HepG2 (cell line): ENCODE data around the gene ZFP36L2. TPM values are rescaled to one million over a fixed set of nuclear protein-coding genes. Genes with fewer than 3 reads are reported as not detected.

ENCODE experiments used
- ARNT2 ChIP-seq: sonication (generic); formaldehyde crosslinking; IDR thresholded peaks from 2 replicates; pipeline ENCODE4 v1.8.0; 2022; ENCODE audit warnings: mild to moderate bottlenecking, low read depth, missing genetic modification reagents, moderate library complexity
- BCL6 ChIP-seq: IDR thresholded peaks from 2 replicates; pipeline ENCODE4 v1.6.1; 2016; ENCODE audit warnings: missing genetic modification reagents, missing compliant biosample characterization
- CREB3 ChIP-seq: sonication (generic); formaldehyde crosslinking; IDR thresholded peaks from 2 replicates; pipeline ENCODE4 v1.5.0; 2020; ENCODE audit warnings: missing genetic modification reagents
- DMAP1 ChIP-seq: IDR thresholded peaks from 2 replicates; pipeline ENCODE4 v1.6.1; 2016
- ETV5 ChIP-seq: IDR thresholded peaks from 2 replicates; pipeline ENCODE4 v1.6.1; 2018; ENCODE audit warnings: missing biosample characterization, missing genetic modification reagents, inconsistent platforms, borderline replicate concordance
- HES4 ChIP-seq: sonication (generic); formaldehyde crosslinking; IDR thresholded peaks from 2 replicates; pipeline ENCODE4 v1.9.0; 2021; ENCODE audit warnings: mild to moderate bottlenecking, missing genetic modification reagents, borderline replicate concordance
- HNF4A ChIP-seq: sonication (generic); formaldehyde crosslinking; IDR thresholded peaks from 2 replicates; pipeline ENCODE4 v1.4.0; 2020; ENCODE audit warnings: missing genetic modification reagents
- HOXA9 ChIP-seq: sonication (generic); formaldehyde crosslinking; IDR thresholded peaks from 2 replicates; pipeline ENCODE4 v1.8.1; 2022; ENCODE audit warnings: missing genetic modification reagents, mild to moderate bottlenecking, moderate library complexity, borderline replicate concordance
- MBD4 ChIP-seq: IDR thresholded peaks from 2 replicates; pipeline ENCODE4 v1.6.1; 2012; ENCODE audit warnings: low read length, inconsistent platforms, borderline replicate concordance
- PAX8 ChIP-seq: sonication (generic); formaldehyde crosslinking; IDR thresholded peaks from 2 replicates; pipeline ENCODE4 v1.8.0; 2022; ENCODE audit warnings: mild to moderate bottlenecking, missing genetic modification reagents, borderline replicate concordance
- RARA ChIP-seq: IDR thresholded peaks from 2 replicates; pipeline ENCODE4 v1.6.1; 2016; ENCODE audit warnings: missing genetic modification reagents, missing compliant biosample characterization
- SETDB1 ChIP-seq: sonication (generic); formaldehyde crosslinking; IDR thresholded peaks from 2 replicates; pipeline ENCODE4 v1.5.1; 2020; ENCODE audit warnings: missing genetic modification reagents, mild to moderate bottlenecking, borderline replicate concordance
- TGIF2 ChIP-seq: IDR thresholded peaks from 2 replicates; pipeline ENCODE4 v1.6.1; 2016; ENCODE audit warnings: control low read depth, missing compliant biosample characterization
- TRIM22 ChIP-seq: fragments of 450-650 bp; IDR thresholded peaks from 2 replicates; pipeline ENCODE4 v1.6.1; 2017
- XRCC5 ChIP-seq: fragments of 200-400 bp; formaldehyde crosslinking; optimal IDR thresholded peaks from 2 replicates; pipeline ENCODE3; 2017; ENCODE audit warnings: mild to moderate bottlenecking, low read length
- ZBTB3 ChIP-seq: sonication (generic); formaldehyde crosslinking; IDR thresholded peaks from 2 replicates; pipeline ENCODE4 v1.4.0; 2020; ENCODE audit warnings: low read depth, mild to moderate bottlenecking, moderate library complexity, missing genetic modification reagents, borderline replicate concordance
- ZNF121 ChIP-seq: sonication (generic); formaldehyde crosslinking; IDR thresholded peaks from 2 replicates; pipeline ENCODE4 v1.5.0; 2020; ENCODE audit warnings: mild to moderate bottlenecking, missing genetic modification reagents
- ZNF180 ChIP-seq: sonication (generic); formaldehyde crosslinking; IDR thresholded peaks from 2 replicates; pipeline ENCODE4 v1.4.0; 2020; ENCODE audit warnings: low read depth, missing genetic modification reagents, borderline replicate concordance
- ZNF678 ChIP-seq: sonication (generic); formaldehyde crosslinking; IDR thresholded peaks from 2 replicates; pipeline ENCODE4 v1.4.0; 2020; ENCODE audit warnings: mild to moderate bottlenecking, missing genetic modification reagents
- ZNF766 ChIP-seq: sonication (generic); formaldehyde crosslinking; IDR thresholded peaks from 2 replicates; pipeline ENCODE4 v1.5.0; 2020; ENCODE audit warnings: missing genetic modification reagents, borderline replicate concordance
- polyA plus RNA-seq, 8 experiments: library from polyadenylated mRNA; depleted of rRNA in 3 of 8; stranded (reverse) in 7 of 8; unstranded in 1 of 8; fragments of >200 nt; fragmentation: Illumina TruSeq in 4 of 8; extraction: Trizol in 4 of 8; gene quantifications; 2 replicates each; pipeline versions ENCODE4 v1.2.1 to v1.2.3, GENCODE V29; 2011 to 2016; ENCODE audit warnings: low read depth in 4 of 8, missing spikeins in 1 of 8, mixed read lengths in 1 of 8; ENCODE audit not compliant: insufficient read depth in 1 of 8
- total RNA-seq, 5 experiments: library from RNA; depleted of rRNA; stranded (reverse); fragments of >200 nt; fragmentation: Illumina TruSeq; extraction: Trizol; gene quantifications; 2 replicates each; pipeline ENCODE4 v1.2.3, GENCODE V29; 2016; ENCODE audit warnings: low read depth in 1 of 5
- TF ChIP-seq, protein P1 (sequence below): sonication (generic); formaldehyde crosslinking; IDR thresholded peaks from 2 replicates; pipeline ENCODE4 v1.4.0; 2020; ENCODE audit warnings: mild to moderate bottlenecking, missing genetic modification reagents

ZFP36L2 gene
- total and polyA plus RNA-seq, 2 of the 13 experiments (the other 11 are each of a cell fraction or from before 2014, with no cell fraction given): 11.2 to 21.8 TPM

DNA sequence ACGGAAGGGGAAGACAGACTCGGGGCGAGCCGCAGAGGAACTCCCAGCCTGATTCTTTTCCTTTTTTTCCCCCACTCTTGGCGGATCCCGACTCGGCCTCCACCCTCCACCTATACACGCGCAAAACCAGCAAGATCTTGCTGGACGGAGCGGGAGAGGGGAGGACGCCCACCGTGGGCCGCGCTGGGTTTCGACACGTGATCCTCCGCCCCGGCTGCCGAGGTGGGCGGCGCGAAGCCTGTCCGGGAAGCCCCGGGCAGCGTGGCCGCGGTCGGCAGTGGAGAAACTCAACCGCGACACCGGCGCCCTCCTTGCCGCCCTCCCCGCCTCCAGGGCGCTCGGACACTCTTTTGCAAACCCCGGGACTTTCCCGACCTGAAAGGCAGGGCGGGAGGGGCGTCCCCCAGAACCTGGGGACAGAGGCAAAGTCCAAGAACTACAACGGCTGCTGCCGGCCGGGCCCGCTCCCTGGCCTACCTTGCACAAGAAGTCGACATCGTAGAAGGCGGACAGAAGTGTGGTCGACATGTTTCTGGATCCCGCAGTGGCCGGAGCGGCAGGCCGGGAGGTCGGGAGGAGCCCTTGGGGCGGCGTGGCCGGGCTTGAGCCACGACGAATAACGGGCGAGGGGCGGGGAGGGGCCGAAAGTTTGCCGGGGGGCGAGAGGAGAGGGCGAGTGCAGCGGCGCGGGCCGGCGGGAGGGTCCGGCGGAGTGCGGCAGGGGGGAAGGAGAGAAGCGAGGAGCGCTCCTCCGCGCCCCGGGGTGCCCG is 433 bp downstream of the ZFP36L2 start (continued):
- TF ChIP-seq HOXA9 (0 out of 2 replicates have a peak, but pooled peaks have one; percentile 47), ZNF766 (CRISPR knock-in tag) (no peak), HNF4A (peak; percentile 81), CREB3 (CRISPR knock-in tag) (no peak), SETDB1 (CRISPR knock-in tag) (no peak), ZBTB3 (CRISPR knock-in tag) (no peak), HES4 (peak; percentile 45; the same call in 1 of the 2 replicates), ZNF180 (CRISPR knock-in tag) (no peak; the same call in 1 of the 2 replicates), BCL6 (CRISPR knock-in tag) (peak; percentile 26; the same call in 1 of the 2 replicates), XRCC5 (no peak), PAX8 (CRISPR knock-in tag) (0 out of 2 replicates have a peak, but pooled peaks have one; percentile 30), MBD4 (no peak), TRIM22 (no peak), TGIF2 (CRISPR knock-in tag) (0 out of 2 replicates have a peak, but pooled peaks have one; percentile 59), ZNF678 (CRISPR knock-in tag) (no peak; the same call in 1 of the 2 replicates), DMAP1 (CRISPR knock-in tag) (no peak), ARNT2 (CRISPR knock-in tag) (no peak; the same call in none of the 2 replicates), ETV5 (CRISPR knock-in tag) (peak; percentile 30; the same call in 1 of the 2 replicates), RARA (CRISPR knock-in tag) (peak; percentile 32; the same call in 1 of the 2 replicates), ZNF121 (no peak)
- TF ChIP-seq, protein P1, sequence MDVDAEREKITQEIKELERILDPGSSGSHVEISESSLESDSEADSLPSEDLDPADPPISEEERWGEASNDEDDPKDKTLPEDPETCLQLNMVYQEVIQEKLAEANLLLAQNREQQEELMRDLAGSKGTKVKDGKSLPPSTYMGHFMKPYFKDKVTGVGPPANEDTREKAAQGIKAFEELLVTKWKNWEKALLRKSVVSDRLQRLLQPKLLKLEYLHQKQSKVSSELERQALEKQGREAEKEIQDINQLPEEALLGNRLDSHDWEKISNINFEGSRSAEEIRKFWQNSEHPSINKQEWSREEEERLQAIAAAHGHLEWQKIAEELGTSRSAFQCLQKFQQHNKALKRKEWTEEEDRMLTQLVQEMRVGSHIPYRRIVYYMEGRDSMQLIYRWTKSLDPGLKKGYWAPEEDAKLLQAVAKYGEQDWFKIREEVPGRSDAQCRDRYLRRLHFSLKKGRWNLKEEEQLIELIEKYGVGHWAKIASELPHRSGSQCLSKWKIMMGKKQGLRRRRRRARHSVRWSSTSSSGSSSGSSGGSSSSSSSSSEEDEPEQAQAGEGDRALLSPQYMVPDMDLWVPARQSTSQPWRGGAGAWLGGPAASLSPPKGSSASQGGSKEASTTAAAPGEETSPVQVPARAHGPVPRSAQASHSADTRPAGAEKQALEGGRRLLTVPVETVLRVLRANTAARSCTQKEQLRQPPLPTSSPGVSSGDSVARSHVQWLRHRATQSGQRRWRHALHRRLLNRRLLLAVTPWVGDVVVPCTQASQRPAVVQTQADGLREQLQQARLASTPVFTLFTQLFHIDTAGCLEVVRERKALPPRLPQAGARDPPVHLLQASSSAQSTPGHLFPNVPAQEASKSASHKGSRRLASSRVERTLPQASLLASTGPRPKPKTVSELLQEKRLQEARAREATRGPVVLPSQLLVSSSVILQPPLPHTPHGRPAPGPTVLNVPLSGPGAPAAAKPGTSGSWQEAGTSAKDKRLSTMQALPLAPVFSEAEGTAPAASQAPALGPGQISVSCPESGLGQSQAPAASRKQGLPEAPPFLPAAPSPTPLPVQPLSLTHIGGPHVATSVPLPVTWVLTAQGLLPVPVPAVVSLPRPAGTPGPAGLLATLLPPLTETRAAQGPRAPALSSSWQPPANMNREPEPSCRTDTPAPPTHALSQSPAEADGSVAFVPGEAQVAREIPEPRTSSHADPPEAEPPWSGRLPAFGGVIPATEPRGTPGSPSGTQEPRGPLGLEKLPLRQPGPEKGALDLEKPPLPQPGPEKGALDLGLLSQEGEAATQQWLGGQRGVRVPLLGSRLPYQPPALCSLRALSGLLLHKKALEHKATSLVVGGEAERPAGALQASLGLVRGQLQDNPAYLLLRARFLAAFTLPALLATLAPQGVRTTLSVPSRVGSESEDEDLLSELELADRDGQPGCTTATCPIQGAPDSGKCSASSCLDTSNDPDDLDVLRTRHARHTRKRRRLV (CRISPR knock-in tag): 0 out of 2 replicates have a peak, but pooled peaks have one; percentile 23
